Activated CD4-positive, alpha-beta T cell treated with anti-CD3 and anti-CD28 coated beads, Interleukin-2, amount 10 ng/mL, durations not matched to agents 24 days and 14 days (primary cell): ENCODE results near the gene KCNA4. TPM values are rescaled to one million over a fixed set of nuclear protein-coding genes. Genes with fewer than 3 reads are reported as not detected.
"Not testable (repeated sequence)": the region's sequence is repeated elsewhere in the genome, so short reads cannot be mapped to it uniquely, and the experiment has no call there.

Experiments
- DNase-seq: peaks from one replicate; pipeline ENCODE4 v3.0.0; 2022
- H3K27ac Mint-ChIP-seq: one replicate; pipeline ENCODE4 v1.8.0; 2022; ENCODE audit warnings: mild to moderate bottlenecking, mixed read lengths
- H3K27me3 Mint-ChIP-seq: one replicate; pipeline ENCODE4 v1.8.0; 2022; ENCODE audit warnings: mixed read lengths
- H3K36me3 Mint-ChIP-seq: one replicate; pipeline ENCODE4 v1.8.0; 2022; ENCODE audit warnings: low read depth, mild to moderate bottlenecking, mixed read lengths
- H3K4me1 Mint-ChIP-seq: one replicate; pipeline ENCODE4 v1.8.0; 2021; ENCODE audit warnings: mixed read lengths
- H3K4me3 Mint-ChIP-seq: one replicate; pipeline ENCODE4 v1.8.0; 2022; ENCODE audit warnings: mild to moderate bottlenecking, moderate library complexity, mixed read lengths
- H3K9me3 Mint-ChIP-seq: one replicate; pipeline ENCODE4 v1.8.0; 2021; ENCODE audit warnings: mixed read lengths
- intact Hi-C: fragments of 100-400 bp; cut with micrococcal nuclease; formaldehyde crosslinking; loops from one replicate; pipeline ENCODE4 v1.15.1; 2023
- total RNA-seq: library from RNA; stranded (reverse); gene quantifications from 2 replicates; pipeline ENCODE4 v1.2.3, GENCODE V29; 2022

The KCNA4 gene
- total RNA-seq = not detected in 2 replicates

DNA sequence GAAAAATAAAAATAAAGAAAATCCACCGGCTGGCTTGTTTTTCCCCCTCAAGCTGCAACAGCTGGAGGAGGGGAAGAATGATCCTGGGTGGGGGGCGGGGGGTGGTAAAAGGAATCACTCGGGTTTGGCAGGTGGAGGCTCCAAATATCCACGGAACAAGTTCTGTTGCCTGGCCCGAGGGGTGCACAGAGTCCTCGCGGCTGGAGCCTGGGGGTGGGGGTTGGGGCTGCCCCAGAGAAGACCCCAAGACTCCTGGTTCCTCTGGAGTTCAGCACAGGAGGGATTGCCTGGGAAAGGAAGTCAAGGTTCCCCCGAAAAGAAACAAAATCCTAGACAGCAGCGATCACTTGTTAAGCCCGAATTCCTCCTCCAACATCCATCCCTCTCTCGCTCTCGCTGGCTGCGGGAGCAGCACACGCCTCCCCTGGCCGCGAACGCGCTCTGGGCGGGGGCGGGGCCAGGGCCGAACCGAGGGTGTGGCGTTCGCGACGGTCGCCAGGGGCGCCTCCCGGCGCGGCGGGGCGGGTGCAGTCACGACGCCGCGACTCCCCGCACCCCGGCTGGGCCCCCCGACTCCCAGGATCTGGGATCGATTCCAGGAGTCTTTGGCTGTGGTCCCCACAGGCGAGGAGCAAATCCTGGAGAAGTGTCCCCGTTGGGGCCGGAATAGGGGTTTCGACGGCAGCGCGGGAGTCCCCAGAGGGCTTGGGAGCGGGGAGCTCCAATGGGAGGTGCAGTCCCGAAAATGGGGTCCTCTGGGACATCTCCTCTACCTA is at the start of gene KCNA4:
TSS of gene KCNA4 (minus strand) at position 443 of the 776 bp plus-strand sequence. CDS start 4,352 bp downstream, outside the sequence.
- Mint-ChIP-seq H3K27me3 (peaks cover 26% of the 10 kb centered on the region), H3K4me3 (no peak within 1 kb of the TSS), H3K36me3 (no peaks in the 10 kb centered on the region), H3K9me3 (peaks cover 1% of the 10 kb centered on the region), H3K27ac (no peak within 1 kb of the TSS), H3K4me1 (no peaks in the 10 kb centered on the region)
- no peak for DNase-seq
- intact Hi-C loops = no loop called here

DNA sequence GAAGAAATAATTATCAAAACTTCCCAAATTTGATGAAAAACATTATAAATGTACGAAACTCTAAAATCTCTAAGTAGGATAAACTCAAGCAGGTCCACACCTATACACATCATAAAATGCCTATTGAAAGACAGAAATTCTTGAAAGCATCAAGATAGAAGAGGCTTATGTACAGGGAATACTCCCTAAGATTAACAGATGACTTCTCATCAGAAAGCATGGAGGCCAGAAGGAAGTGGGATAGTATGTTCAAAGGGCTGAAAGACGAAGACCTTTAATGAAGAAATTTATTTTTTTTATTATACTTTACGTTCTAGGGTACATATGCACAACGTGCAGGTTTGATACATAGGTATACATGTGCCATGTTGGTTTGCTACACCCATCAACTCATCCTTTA is 45.3 kb upstream of the KCNA4 start:
- Mint-ChIP-seq H3K4me1 (no peaks in the 10 kb centered on the region), H3K4me3 (no peak overlapping the region), H3K27ac (no peak overlapping the region), H3K9me3 (peaks cover 4% of the 10 kb centered on the region), H3K27me3 (no peaks in the 10 kb centered on the region), H3K36me3 (no peaks in the 10 kb centered on the region)
- no peak for DNase-seq
- intact Hi-C loops = no loop called here

DNA sequence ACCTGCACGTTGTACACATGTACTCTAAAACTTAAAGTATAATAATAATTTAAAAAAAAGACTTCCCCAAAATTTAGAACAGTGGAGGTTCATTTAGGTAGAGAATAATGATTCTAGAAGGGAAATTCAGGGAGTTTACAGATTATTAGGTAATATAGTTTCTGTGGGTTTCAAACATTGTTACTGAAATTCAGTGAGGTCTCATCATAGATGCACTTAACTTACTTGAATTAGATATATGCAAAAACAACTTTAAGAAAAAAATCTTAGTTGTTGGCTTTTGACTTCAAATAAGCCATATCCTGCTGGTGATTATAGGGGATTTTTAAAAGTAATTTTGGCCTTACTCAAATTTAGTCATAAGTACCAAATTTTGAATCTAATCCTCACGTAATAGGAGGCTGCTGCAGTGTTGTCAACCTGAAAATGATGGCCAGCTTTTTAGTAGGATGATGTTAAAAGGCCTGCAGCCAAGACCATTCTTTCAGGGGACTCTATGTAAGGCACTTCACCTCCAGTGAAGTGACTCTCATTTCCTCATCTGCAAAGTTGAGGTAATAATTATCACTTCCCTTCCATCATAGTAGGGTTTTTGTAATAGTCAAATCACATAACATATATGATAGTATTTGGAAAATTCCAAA is 42.5 kb upstream of the KCNA4 start:
- intact Hi-C loops = no loop called here
- H3K36me3 Mint-ChIP-seq = no peaks in the 10 kb centered on the region

DNA sequence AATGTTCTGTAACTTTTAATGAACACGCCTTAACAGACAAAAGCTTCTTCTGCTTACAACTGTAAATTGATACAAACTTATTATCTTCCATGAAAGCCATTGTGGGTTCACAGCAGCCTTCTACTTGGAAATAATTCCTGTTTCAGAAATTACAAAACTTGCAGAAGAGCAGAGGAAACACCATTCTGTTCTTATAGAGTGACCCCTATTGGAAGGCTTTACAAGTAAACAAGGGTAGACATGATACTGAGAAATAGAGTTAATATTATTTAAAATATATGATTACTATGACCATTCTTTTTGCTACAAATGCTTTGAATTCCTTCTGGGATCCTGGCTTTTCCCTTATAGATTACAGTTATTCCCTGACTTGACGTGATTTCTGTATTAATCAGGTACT is 32.4 kb upstream of the KCNA4 start:
- Mint-ChIP-seq H3K4me3 (no peak overlapping the region), H3K9me3 (peaks cover 3% of the 10 kb centered on the region), H3K27ac (no peak overlapping the region), H3K36me3 (no peaks in the 10 kb centered on the region), H3K4me1 (no peaks in the 10 kb centered on the region), H3K27me3 (no peaks in the 10 kb centered on the region)
- intact Hi-C loops = no loop called here
- no peak for DNase-seq

More for the DNA sequence above, 42.5 kb upstream of the KCNA4 start:
- no peaks in the 10 kb centered on the region for H3K27me3 Mint-ChIP-seq
- H3K4me1 Mint-ChIP-seq = no peaks in the 10 kb centered on the region
- DNase-seq = no peak
- H3K27ac Mint-ChIP-seq = no peak overlapping the region
- H3K9me3 Mint-ChIP-seq = no peaks in the 10 kb centered on the region
- H3K4me3 Mint-ChIP-seq = no peak overlapping the region

DNA sequence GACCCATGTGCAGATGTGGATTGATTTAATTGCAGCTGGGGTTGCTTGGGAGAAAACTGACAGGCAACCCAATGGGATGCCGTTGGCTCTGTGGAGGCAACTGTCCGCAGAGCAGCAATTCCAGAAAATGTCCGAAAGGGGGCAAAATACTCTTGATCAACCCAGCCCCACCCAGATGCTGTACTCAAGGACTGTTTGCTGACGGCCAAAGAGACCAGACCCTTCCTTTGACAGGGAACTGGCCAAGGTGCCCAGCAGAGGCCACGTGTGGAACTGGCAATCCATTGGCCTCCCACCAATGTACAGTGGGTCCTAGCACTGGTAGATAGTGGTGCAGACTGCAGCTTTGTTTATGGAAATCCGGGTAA is 29.7 kb upstream of the KCNA4 start:
- H3K27ac Mint-ChIP-seq = no peak overlapping the region
- intact Hi-C loops = no loop called here
- no peaks in the 10 kb centered on the region for H3K27me3 Mint-ChIP-seq
- H3K4me3 Mint-ChIP-seq = no peak overlapping the region
- no peaks in the 10 kb centered on the region for H3K4me1 Mint-ChIP-seq
- H3K36me3 Mint-ChIP-seq = no peaks in the 10 kb centered on the region
- DNase-seq = no peak
- H3K9me3 Mint-ChIP-seq = peaks cover 3% of the 10 kb centered on the region

DNA sequence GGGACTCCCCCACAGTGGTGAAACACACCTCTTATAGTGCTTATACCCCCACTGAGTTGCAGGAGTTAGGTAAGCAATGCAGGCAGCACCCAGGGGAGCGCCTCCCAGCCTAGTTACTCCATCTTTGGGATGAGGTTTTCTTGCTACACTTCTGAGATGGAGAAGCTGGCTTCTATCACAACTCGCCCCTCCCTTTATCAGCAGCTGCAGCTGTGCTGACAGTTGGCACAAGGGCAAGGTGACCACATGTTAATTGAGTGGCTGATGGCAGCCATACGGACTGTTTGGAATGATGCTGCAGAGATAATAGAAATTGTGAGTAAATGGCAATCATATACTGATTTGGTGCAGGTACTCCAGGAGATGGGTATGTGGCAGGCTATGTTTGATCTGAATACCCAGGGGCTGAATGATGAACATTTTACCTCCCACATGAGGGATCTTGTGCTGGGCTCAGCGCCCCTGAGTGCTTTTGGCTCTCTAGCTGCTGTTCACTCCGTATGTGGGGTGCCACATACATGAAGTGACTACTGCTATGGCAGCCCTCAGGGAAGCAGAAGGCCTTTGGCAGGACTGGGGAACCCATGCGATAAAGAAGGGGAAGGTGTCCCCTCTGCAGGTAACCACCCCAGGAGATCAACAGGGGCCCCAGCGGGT is 29.2 kb upstream of the KCNA4 start:
- no peak overlapping the region for H3K4me3 Mint-ChIP-seq
- H3K4me1 Mint-ChIP-seq = no peaks in the 10 kb centered on the region

DNA sequence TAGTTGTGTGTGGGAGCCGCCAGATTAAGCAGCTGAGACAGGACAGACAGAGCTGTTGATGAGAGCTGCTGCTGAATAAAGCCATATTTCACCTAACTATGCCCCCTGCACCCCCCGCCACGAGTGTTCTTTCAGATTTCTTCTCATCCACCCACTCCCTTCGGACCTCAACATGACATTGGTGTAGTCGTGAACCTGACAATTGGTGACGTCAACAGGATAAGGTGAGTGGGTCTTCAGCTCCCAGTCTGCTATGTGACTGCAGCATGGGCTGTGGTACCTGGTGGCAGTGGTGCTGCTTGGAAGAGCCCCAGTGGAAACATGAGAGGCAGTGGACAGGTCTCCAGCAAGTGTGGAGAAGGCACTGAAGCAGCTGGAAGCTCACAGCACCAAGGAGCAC is 28.3 kb upstream of the KCNA4 start:
- no peak overlapping the region for H3K27ac Mint-ChIP-seq
- H3K4me1 Mint-ChIP-seq = no peaks in the 10 kb centered on the region
- intact Hi-C loops = no loop called here
- H3K36me3 Mint-ChIP-seq = no peaks in the 10 kb centered on the region
- DNase-seq = no peak
- peaks cover 6% of the 10 kb centered on the region for H3K9me3 Mint-ChIP-seq
- no peak overlapping the region for H3K4me3 Mint-ChIP-seq
- H3K27me3 Mint-ChIP-seq = no peaks in the 10 kb centered on the region

More for the DNA sequence above, 29.2 kb upstream of the KCNA4 start:
- H3K27ac Mint-ChIP-seq = no peak overlapping the region
- no peak for DNase-seq
- H3K36me3 Mint-ChIP-seq = no peaks in the 10 kb centered on the region
- intact Hi-C loops = no loop called here
- H3K27me3 Mint-ChIP-seq = no peaks in the 10 kb centered on the region
- peaks cover 3% of the 10 kb centered on the region for H3K9me3 Mint-ChIP-seq

DNA sequence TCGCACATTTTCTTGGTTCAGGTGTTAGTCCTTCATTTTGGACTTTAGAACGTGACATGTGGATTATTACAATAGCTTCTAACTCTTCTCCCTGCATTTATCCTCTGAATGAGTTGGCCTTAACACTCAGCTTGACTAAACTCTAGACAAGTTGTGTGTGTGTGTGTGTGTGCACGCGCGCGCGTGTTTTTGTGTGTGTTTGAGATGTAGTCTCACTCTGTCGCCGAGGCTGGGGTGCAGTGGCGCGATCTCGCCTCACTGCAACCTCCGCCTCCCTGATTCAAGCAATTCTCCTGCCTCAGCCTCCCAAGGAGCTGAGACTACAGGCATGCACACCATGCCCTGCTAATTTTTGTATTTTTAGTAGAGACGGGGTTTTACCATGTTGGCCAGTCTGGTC is 24.3 kb upstream of the KCNA4 start:
- H3K27me3 Mint-ChIP-seq = no peaks in the 10 kb centered on the region
- intact Hi-C loops = no loop called here
- no peaks in the 10 kb centered on the region for H3K4me1 Mint-ChIP-seq
- H3K4me3 Mint-ChIP-seq = no peak overlapping the region
- peaks cover 7% of the 10 kb centered on the region for H3K9me3 Mint-ChIP-seq
- no peaks in the 10 kb centered on the region for H3K36me3 Mint-ChIP-seq
- DNase-seq = no peak
- H3K27ac Mint-ChIP-seq = no peak overlapping the region

DNA sequence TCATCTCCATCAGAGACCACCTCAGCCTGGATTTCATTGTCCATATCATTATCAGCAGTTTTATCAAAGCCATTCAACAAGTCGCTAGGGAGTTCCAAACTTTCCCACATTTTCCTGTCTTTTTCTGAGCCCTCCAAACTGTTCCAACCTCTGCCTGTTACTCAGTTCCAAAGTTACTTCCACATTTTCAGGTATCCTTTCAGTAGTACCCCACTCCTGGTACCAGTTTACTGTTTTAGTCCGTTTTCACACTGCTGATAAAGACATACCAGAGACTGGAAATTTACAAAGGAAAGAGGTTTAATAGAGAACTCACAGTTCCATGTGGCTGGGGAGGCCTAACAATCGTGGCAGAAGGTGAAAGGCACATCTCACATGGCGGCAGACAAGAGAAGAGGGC is 17.9 kb upstream of the KCNA4 start:
- H3K9me3 Mint-ChIP-seq, H3K27me3 Mint-ChIP-seq, DNase-seq, H3K4me1 Mint-ChIP-seq, intact Hi-C loops, H3K36me3 Mint-ChIP-seq, H3K4me3 Mint-ChIP-seq, H3K27ac Mint-ChIP-seq: not testable (repeated sequence)

DNA sequence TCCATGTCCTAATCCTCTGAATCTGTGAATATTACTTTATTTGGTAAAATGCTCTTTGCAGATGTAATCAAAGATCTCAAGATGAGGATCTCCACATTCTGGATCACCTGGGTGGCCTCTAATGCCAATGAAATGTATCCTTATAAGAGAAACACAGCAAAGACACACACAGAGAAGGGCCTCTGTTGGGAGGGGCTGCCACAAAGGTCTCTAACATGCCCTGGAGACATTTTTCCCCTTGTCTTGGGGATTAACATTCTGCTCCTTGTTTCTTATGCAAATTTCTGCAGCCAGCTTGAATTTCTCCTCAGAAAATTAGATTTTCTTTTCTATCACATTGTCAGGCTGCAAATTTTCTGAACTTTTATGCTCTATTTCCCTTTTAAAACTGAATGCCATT is 17.3 kb upstream of the KCNA4 start:
- H3K27me3 Mint-ChIP-seq, H3K27ac Mint-ChIP-seq, H3K36me3 Mint-ChIP-seq, H3K4me1 Mint-ChIP-seq, H3K4me3 Mint-ChIP-seq, DNase-seq, intact Hi-C loops, H3K9me3 Mint-ChIP-seq: not testable (repeated sequence)

DNA sequence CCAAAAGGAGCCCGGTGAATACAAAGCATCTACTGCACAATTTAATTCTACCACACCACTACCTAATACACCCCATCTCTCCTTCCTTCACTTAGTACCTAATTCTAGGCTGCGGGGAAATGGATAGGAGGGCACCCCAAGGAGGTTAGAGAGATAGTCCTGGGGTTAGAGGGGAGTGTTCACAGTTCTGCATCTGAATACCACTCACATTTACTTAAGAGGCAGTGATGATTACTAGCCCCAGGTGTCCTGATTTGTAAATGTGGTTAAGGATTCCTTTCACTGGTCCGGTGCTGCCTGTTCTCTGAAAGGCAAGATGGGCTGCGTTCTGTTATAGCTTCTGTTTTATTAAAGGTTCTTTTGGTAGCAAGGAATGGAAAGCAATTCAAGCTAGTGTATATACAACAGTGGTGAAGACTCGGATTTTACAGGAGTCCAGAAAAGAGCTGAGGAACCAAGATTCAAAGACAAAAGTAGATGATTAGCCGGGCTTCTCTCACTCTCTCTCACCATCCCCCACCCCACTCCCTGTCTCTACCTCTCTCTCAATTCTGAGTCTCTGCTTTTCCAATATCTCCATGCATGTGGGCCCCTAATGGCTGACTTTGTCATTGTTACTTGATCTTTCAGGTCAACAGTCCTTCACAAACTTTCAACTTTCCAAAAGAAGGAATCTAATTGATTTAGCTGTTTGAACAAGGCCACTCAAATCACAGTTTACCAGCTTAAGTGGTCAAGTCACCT is 8.7 kb upstream of the KCNA4 start:
- no peak overlapping the region for H3K4me3 Mint-ChIP-seq
- H3K36me3 Mint-ChIP-seq = no peaks in the 10 kb centered on the region
- DNase-seq = no peak
- intact Hi-C loops = no loop called here
- no peaks in the 10 kb centered on the region for H3K4me1 Mint-ChIP-seq
- H3K27ac Mint-ChIP-seq = no peak overlapping the region
- H3K27me3 Mint-ChIP-seq = no peaks in the 10 kb centered on the region
- peaks cover 4% of the 10 kb centered on the region for H3K9me3 Mint-ChIP-seq

DNA sequence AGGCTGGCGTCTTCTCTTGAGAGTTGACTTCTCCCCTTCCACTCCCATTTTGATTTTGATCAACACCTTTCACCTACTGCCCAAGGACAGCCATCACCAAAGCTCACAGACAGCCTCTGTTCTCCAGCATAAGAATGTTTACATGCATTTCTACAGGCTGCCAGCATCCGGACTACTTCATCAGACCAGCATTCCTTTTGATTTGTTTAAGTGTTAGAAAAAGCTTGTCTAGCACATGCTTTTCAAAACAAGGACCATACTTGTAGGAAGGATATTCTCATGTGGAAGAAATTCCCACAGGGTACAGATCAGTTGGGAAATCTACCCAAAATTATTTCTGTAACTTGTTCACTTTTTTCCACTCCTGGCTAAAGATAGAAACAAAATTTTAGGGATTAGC is 6.2 kb upstream of the KCNA4 start:
- H3K9me3 Mint-ChIP-seq = peaks cover 4% of the 10 kb centered on the region
- intact Hi-C loops = no loop called here

DNA sequence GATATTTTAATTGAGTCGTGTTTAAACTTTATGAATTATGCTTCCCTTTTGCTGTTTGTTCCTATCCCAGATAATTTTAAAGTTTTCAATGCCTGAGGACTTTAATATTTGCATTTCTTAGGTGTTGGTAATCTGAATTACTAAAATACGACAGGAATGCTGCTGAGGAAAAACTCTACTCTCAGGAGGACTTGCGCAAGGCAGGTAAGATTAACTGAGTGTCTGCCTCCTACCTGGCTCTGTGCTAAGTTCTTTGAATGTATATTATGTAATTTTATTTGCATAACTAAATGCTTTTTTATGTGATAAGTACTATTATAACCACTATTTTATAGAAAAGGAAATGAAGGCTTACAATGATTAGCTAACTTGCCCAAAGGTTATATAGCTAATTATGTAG is 2.7 kb upstream of the KCNA4 start:
- H3K4me3 Mint-ChIP-seq = no peak overlapping the region
- peaks cover 4% of the 10 kb centered on the region for H3K9me3 Mint-ChIP-seq
- no peak for DNase-seq
- H3K4me1 Mint-ChIP-seq = no peaks in the 10 kb centered on the region
- H3K27ac Mint-ChIP-seq = no peak overlapping the region
- peaks cover 26% of the 10 kb centered on the region for H3K27me3 Mint-ChIP-seq
- intact Hi-C loops = no loop called here
- H3K36me3 Mint-ChIP-seq = no peaks in the 10 kb centered on the region

More for the DNA sequence above, 6.2 kb upstream of the KCNA4 start:
- Mint-ChIP-seq H3K27me3 (peaks cover 16% of the 10 kb centered on the region), H3K27ac (no peak overlapping the region), H3K4me1 (no peaks in the 10 kb centered on the region), H3K36me3 (no peaks in the 10 kb centered on the region), H3K4me3 (no peak overlapping the region)
- DNase-seq = no peak

DNA sequence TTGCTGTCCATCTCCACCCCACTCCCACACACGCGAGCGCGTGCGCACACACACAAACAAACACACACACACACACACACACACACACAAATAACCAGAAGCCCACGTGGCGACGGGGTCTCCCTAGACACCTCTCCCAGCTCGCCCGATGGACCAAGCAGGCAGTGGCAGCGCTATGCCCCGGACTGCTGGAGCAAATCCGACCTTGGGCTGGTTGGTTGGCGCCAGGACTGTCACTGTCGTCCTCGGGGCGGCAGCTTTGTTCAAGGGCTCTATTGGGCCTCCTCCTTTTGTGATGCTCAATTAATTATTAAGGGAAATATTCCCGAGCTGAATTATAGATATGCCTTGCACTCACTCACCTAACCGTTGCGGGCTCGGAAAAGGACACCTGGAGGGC is 1.7 kb upstream of the KCNA4 start:
- H3K9me3 Mint-ChIP-seq = peaks cover 4% of the 10 kb centered on the region
- peaks cover 26% of the 10 kb centered on the region for H3K27me3 Mint-ChIP-seq
- intact Hi-C loops = no loop called here
- no peaks in the 10 kb centered on the region for H3K36me3 Mint-ChIP-seq
- H3K4me3 Mint-ChIP-seq = no peak overlapping the region
- DNase-seq = no peak
- no peak overlapping the region for H3K27ac Mint-ChIP-seq
- H3K4me1 Mint-ChIP-seq = no peaks in the 10 kb centered on the region
